Osteoblast (primary cell): ENCODE results near the gene RAI1. TPM values are rescaled to one million over a fixed set of nuclear protein-coding genes. Genes with fewer than 3 reads are reported as not detected.

Source experiments
- DNase-seq: peaks from one replicate; pipeline ENCODE4 v3.0.0; 2011; ENCODE audit warnings: low spot score, mixed read lengths; ENCODE audit not compliant: insufficient read length; ENCODE audit errors: missing footprints
- H2AFZ ChIP-seq: 2 replicates; pipeline ENCODE4 v1.6.0; 2011; ENCODE audit warnings: mild to moderate bottlenecking, low read length
- H3K27ac ChIP-seq: 2 replicates; pipeline ENCODE4 v1.5.1; 2011; ENCODE audit warnings: mild to moderate bottlenecking, low read depth, low read length, moderate library complexity
- H3K27me3 ChIP-seq: 2 replicates; pipeline ENCODE4 v1.6.0; 2012; ENCODE audit warnings: mild to moderate bottlenecking, control low read depth, inconsistent platforms, low read length, moderate library complexity; ENCODE audit not compliant: insufficient read depth
- H3K36me3 ChIP-seq: 2 replicates; pipeline ENCODE4 v1.5.1; 2011; ENCODE audit warnings: mild to moderate bottlenecking, low read length, control low read depth, moderate library complexity; ENCODE audit not compliant: insufficient read depth
- H3K4me1 ChIP-seq: 2 replicates; pipeline ENCODE4 v1.5.1; 2011; ENCODE audit warnings: mild to moderate bottlenecking, low read length, control low read depth, moderate library complexity; ENCODE audit not compliant: insufficient read depth
- H3K4me2 ChIP-seq: 2 replicates; pipeline ENCODE4 v1.6.0; 2011; ENCODE audit warnings: mild to moderate bottlenecking, low read length; ENCODE audit not compliant: insufficient read depth
- H3K4me3 ChIP-seq: fragments of 200-600 bp; sonication (generic); 3 replicates; pipeline ENCODE4 v1.5.1; 2012; ENCODE audit warnings: mild to moderate bottlenecking, low read length, inconsistent platforms; ENCODE audit not compliant: insufficient read depth
- H3K79me2 ChIP-seq: 2 replicates; pipeline ENCODE4 v1.6.0; 2012; ENCODE audit warnings: mild to moderate bottlenecking, low read length, control low read depth, inconsistent platforms; ENCODE audit not compliant: insufficient read depth
- H3K9me3 ChIP-seq: 2 replicates; pipeline ENCODE4 v1.5.1; 2011; ENCODE audit warnings: low read depth, low read length, control low read depth
- H4K20me1 ChIP-seq: 2 replicates; pipeline ENCODE4 v1.6.0; 2012; ENCODE audit warnings: mild to moderate bottlenecking, low read length, control low read depth; ENCODE audit not compliant: insufficient read depth
- CTCF ChIP-seq: IDR thresholded peaks from 2 replicates; pipeline ENCODE4 v1.5.1; 2011; ENCODE audit warnings: mild to moderate bottlenecking, low read depth, low read length, moderate library complexity; ENCODE audit errors: extremely low read depth
- total RNA-seq: library from RNA; depleted of rRNA; stranded (reverse); fragments of >200 nt; gene quantifications from 2 replicates; pipeline ENCODE4 v1.2.3, GENCODE V29; 2012

RAI1 gene
- total RNA-seq, 1 donor: 15.6 TPM

GRCh38 chr17:17699491-17699890 lies 18.2 kb downstream of the RAI1 start:
- peak overlapping the region; percentile 39 for H3K4me2 ChIP-seq
- TF ChIP-seq CTCF: no peak
- no peak overlapping the region for H3K4me3 ChIP-seq
- no peaks in the 10 kb centered on the region for H3K36me3 ChIP-seq
- peaks cover 98% of the 10 kb centered on the region for H3K79me2 ChIP-seq
- H2AFZ ChIP-seq: no peak overlapping the region
- DNase-seq: peak; percentile 88
- peaks cover 57% of the 10 kb centered on the region for H4K20me1 ChIP-seq
- peak overlapping the region; percentile 51 for H3K27ac ChIP-seq
- H3K4me1 ChIP-seq: peaks cover 41% of the 10 kb centered on the region
- H3K9me3 ChIP-seq: no peaks in the 10 kb centered on the region
- no peaks in the 10 kb centered on the region for H3K27me3 ChIP-seq

GRCh38 chr17:17700251-17700969 lies 19.2 kb downstream of the RAI1 start:
- H3K27ac ChIP-seq: peak overlapping the region; percentile 51
- H2AFZ ChIP-seq: no peak overlapping the region
- H3K9me3 ChIP-seq: no peaks in the 10 kb centered on the region
- peaks cover 36% of the 10 kb centered on the region for H3K4me1 ChIP-seq
- peak; percentile 82 for DNase-seq
- H3K27me3 ChIP-seq: no peaks in the 10 kb centered on the region
- H3K36me3 ChIP-seq: no peaks in the 10 kb centered on the region
- H3K79me2 ChIP-seq: peaks cover 100% of the 10 kb centered on the region
- TF ChIP-seq CTCF: no peak
- H3K4me2 ChIP-seq: peak overlapping the region; percentile 48
- no peak overlapping the region for H3K4me3 ChIP-seq
- H4K20me1 ChIP-seq: peaks cover 57% of the 10 kb centered on the region

GRCh38 chr17:17701112-17701511 lies 19.9 kb downstream of the RAI1 start:
- Histone ChIP-seq H3K4me1 (peaks cover 30% of the 10 kb centered on the region), H3K4me3 (no peak overlapping the region), H3K79me2 (peaks cover 97% of the 10 kb centered on the region), H2AFZ (no peak overlapping the region), H3K4me2 (no peak overlapping the region), H3K27me3 (no peaks in the 10 kb centered on the region), H3K9me3 (no peaks in the 10 kb centered on the region), H4K20me1 (peaks cover 57% of the 10 kb centered on the region), H3K36me3 (no peaks in the 10 kb centered on the region), H3K27ac (no peak overlapping the region)
- peak; percentile 80 for DNase-seq
- TF ChIP-seq CTCF: no peak

GRCh38 chr17:17701658-17702057 lies 20.4 kb downstream of the RAI1 start:
- Histone ChIP-seq H3K27me3 (no peaks in the 10 kb centered on the region), H2AFZ (no peak overlapping the region), H3K27ac (no peak overlapping the region), H3K4me1 (peaks cover 30% of the 10 kb centered on the region), H3K36me3 (no peaks in the 10 kb centered on the region), H3K4me2 (no peak overlapping the region), H3K9me3 (no peaks in the 10 kb centered on the region), H3K4me3 (no peak overlapping the region), H3K79me2 (peaks cover 97% of the 10 kb centered on the region), H4K20me1 (peaks cover 53% of the 10 kb centered on the region)
- no peak for TF ChIP-seq CTCF
- peak; percentile 87 for DNase-seq
